ENCODE results near the gene USP37. TPM values are rescaled to one million over a fixed set of nuclear protein-coding genes. Genes with fewer than 3 reads are reported as not detected.

Gene USP37
- total RNA-seq, 3 donors from 2014 or later = 6.9 to 24.6 (median 14.4) TPM

DNA sequence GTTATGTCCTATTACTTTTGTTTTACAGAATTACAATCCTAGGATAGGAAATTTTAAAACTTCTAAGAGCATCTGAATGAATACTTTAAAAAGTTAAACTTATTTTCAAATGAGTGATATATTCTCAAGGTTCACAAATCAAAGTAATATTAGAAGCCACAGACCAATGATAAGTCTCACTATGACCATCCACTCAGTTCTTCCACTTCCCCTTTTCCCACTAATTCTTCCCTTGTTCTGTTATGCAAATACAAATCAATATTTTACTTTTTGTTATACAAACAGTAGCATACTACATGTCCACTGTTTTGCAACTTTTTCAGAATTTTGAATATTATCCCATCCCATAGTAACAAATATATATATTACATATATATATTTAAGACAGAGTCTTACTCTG lies 20.2 kb downstream of the USP37 start:
- H3K4me3 ChIP-seq = no peak overlapping the region
- no peaks in the 10 kb centered on the region for H3K4me1 ChIP-seq
- H3K27me3 ChIP-seq = no peaks in the 10 kb centered on the region
- no peak for DNase-seq (ENCODE audit: low spot score in 2 of 2)
- intact Hi-C loops (cut with DNase I; ENCODE audit: low total_unique reads) = no loop called here
- peaks cover 20% of the 10 kb centered on the region for H3K36me3 ChIP-seq
- H3K9me3 ChIP-seq = no peaks in the 10 kb centered on the region
- no peak overlapping the region for H3K27ac ChIP-seq
- no peak for TF ChIP-seq POLR2A (IDR thresholded peaks at IDR 0.05)
- TF ChIP-seq POLR2AphosphoS5 (IDR thresholded peaks at IDR 0.05) = no peak
- TF ChIP-seq, protein P1, sequence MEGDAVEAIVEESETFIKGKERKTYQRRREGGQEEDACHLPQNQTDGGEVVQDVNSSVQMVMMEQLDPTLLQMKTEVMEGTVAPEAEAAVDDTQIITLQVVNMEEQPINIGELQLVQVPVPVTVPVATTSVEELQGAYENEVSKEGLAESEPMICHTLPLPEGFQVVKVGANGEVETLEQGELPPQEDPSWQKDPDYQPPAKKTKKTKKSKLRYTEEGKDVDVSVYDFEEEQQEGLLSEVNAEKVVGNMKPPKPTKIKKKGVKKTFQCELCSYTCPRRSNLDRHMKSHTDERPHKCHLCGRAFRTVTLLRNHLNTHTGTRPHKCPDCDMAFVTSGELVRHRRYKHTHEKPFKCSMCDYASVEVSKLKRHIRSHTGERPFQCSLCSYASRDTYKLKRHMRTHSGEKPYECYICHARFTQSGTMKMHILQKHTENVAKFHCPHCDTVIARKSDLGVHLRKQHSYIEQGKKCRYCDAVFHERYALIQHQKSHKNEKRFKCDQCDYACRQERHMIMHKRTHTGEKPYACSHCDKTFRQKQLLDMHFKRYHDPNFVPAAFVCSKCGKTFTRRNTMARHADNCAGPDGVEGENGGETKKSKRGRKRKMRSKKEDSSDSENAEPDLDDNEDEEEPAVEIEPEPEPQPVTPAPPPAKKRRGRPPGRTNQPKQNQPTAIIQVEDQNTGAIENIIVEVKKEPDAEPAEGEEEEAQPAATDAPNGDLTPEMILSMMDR (IDR thresholded peaks at IDR 0.05) = no peak

DNA sequence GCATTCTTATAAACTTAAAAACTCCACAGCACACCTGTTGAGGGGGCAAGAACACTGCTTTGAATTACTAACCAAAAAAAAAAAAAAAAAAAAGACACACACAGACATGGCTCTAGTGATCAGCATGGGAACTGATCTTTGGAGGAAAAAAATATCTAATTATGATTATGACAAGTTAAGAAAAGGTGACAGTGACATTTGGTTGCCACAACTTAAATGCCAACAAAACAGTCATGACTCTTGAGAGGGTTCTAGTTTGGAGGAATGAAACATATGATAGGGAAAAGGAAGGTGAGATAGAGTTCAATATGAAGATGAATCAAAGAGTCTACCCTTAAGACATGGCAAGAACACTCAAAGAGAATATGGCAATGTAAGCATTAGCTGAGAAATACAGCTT lies 20.6 kb downstream of the USP37 start:
- no peak for DNase-seq (ENCODE audit: low spot score in 2 of 2)
- Histone ChIP-seq H3K27me3 (no peaks in the 10 kb centered on the region), H3K9me3 (no peaks in the 10 kb centered on the region), H3K27ac (no peak overlapping the region), H3K4me1 (no peaks in the 10 kb centered on the region), H3K36me3 (peaks cover 20% of the 10 kb centered on the region), H3K4me3 (no peak overlapping the region)
- intact Hi-C loops (cut with DNase I; ENCODE audit: low total_unique reads) = no loop called here
- TF ChIP-seq POLR2A (IDR thresholded peaks at IDR 0.05) (no peak), POLR2AphosphoS5 (IDR thresholded peaks at IDR 0.05) (no peak)
- TF ChIP-seq, protein P1 (IDR thresholded peaks at IDR 0.05) = no peak

DNA sequence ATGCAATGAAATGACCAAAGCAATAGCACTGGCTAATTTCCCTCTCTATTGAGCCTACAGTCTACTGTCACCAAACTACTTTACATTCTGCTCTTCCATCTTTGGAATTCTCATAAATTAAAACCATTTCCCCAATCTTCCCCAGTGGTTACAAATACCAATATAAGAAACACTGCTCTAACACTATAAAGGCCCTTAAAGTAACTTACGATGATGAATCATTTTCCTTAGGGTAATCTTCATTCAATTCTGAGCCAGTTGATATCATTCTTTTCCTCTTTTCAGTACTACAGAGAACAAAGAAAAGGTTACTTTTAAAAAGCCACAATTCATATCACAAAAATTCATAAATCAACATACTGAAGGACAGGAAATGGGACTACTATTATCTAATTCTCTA lies 22.1 kb downstream of the USP37 start:
- Histone ChIP-seq H3K4me1 (no peaks in the 10 kb centered on the region), H3K27me3 (no peaks in the 10 kb centered on the region), H3K4me3 (no peak overlapping the region), H3K36me3 (peaks cover 23% of the 10 kb centered on the region), H3K9me3 (no peaks in the 10 kb centered on the region), H3K27ac (no peak overlapping the region)
- TF ChIP-seq POLR2AphosphoS5 (IDR thresholded peaks at IDR 0.05) = no peak
- TF ChIP-seq, protein P1 (IDR thresholded peaks at IDR 0.05) = no peak
- no peak for TF ChIP-seq POLR2A (IDR thresholded peaks at IDR 0.05)
- DNase-seq (ENCODE audit: low spot score in 2 of 2) = no peak
- intact Hi-C loops (cut with DNase I; ENCODE audit: low total_unique reads) = no loop called here

DNA sequence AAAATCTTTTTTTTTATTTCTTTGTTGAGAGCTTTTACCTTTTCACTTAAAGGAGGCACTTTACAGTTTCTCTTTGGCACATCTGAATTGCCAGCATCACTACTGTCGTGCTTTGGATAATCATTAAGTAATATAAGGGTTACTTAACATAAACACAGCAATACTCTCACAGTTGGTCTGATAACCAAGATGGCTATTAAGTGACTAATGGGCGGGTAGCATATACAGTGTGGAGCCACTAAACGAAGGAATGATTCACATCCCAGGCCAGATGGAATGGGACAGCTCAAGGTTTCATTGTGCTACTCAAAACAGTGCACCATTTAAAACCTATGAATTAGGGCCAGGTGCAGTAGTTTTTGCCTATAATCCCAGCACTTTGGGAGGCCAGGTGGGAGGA lies 28.1 kb downstream of the USP37 start:
- TF ChIP-seq, protein P1 (IDR thresholded peaks at IDR 0.05) = no peak
- TF ChIP-seq POLR2AphosphoS5 (IDR thresholded peaks at IDR 0.05) (no peak), POLR2A (IDR thresholded peaks at IDR 0.05) (no peak)
- H3K4me3 ChIP-seq = no peak overlapping the region
- H3K36me3 ChIP-seq = peaks cover 9% of the 10 kb centered on the region
- H3K4me1 ChIP-seq = no peaks in the 10 kb centered on the region
- intact Hi-C loops (cut with DNase I; ENCODE audit: low total_unique reads) = no loop called here
- no peak overlapping the region for H3K27ac ChIP-seq
- no peaks in the 10 kb centered on the region for H3K27me3 ChIP-seq
- no peaks in the 10 kb centered on the region for H3K9me3 ChIP-seq
- DNase-seq (ENCODE audit: low spot score in 2 of 2) = no peak

DNA sequence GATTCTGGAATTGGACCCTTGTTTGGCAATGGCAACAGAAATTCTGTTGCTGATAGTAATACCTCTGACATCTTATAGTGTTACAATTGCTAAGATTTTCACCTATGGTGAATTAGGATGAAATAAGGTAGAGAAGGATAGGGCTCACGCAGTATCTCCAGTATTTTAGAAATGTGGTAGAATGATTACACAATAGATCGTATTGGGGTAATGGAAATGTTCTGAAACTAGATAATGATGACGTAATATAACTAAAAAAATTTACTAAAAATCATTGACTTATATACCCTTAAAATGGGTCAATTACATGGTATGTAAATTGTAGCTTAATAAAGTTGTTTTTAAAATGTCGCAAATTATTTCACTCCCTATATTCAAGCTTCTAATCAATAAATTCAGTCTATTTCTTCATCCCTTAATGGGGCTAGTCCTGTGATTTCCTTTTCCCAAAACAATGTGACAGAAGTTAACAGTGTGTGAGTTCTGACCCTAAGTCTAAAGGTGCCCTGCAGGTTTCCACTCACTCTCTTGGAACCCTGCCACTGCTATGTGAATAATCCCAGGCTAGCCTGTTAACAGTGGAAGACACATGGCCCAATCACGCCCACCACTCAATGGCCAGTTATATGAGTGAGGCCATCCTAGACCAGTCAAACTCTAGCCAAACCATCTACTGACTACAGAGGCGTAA lies 31.2 kb downstream of the USP37 start:
- no peak overlapping the region for H3K27ac ChIP-seq
- intact Hi-C loops (cut with DNase I; ENCODE audit: low total_unique reads) = no loop called here
- DNase-seq (ENCODE audit: low spot score in 2 of 2) = no peak
- no peaks in the 10 kb centered on the region for H3K9me3 ChIP-seq
- no peak overlapping the region for H3K4me3 ChIP-seq
- peaks cover 3% of the 10 kb centered on the region for H3K36me3 ChIP-seq
- no peaks in the 10 kb centered on the region for H3K27me3 ChIP-seq
- TF ChIP-seq POLR2AphosphoS5 (IDR thresholded peaks at IDR 0.05) (no peak), POLR2A (IDR thresholded peaks at IDR 0.05) (no peak)
- TF ChIP-seq, protein P1 (IDR thresholded peaks at IDR 0.05) = no peak
- no peaks in the 10 kb centered on the region for H3K4me1 ChIP-seq

Measured in breast epithelium (tissue), 4 donors.